ENCODE measurements around the gene GPAT2.
"Not testable (repeated sequence)": the region's sequence is repeated elsewhere in the genome, so short reads cannot be mapped to it uniquely, and the experiment has no call there.

GPAT2 gene

DNA sequence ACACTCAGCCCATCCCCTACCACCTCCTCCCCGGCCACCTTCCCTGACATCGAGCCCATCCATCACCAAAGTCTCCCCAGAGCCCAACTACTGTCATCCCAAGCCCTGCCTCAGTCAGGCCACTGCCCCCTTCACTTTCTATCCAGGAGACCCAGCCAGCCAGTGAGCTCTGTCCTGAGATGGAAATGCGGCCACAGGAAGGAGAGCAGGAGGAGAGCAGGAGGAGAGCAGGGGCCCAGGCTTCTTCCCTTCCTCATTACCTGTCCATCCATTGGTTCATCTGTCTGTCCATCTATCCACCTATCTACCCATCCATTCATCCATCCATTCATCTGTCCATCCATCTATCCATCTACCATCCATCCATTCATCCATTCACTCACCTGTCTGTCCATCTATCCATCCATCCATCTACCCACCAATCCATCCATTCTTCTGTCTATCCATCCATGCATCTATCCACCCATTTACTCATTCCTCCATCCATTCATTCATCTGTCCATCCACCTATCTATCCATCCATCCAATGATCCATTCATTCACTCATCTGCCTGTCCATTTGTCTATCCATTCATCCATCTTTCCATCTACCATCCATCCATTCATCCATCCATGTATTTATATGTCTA lies 29.4 kb upstream of the GPAT2 start:
- DNase-seq, result not testable (repeated sequence)

DNA sequence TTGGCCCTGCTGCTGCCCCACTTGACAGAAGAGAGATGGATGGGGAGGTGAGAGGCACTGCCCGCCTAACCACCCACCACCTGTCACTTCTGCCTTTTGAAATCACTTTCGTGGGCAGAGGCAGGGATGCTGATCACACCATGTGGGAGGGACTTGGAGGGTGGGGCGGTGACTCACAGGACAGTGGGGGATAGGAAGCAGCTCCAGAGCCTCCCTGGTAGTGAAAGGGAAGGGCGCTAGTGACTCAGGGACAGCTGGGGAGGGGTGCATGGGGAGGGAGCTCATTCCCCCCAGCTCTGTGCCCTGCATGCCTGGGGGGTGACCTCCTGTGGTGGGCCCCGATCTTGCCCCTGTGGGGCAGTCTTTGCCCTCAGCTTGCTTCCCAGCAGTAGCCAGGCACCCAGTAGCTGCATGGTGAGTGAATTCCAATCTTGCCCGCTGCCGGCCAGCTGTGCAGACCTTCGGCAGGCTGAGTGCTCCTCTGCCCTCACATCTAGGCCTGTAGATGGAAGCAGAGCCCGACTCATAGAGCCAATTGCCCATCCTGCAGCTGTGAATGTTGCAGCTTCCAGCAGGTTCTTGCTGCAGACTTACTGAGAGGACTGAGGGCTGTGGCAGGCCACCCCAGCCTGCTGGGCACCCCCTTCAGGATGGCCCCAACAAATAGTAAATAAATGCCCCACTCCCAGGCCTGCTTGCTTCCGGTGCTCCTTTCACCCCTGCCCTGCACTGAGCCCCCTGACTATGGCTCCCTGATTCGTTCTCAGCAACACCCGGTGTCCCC lies 28.6 kb upstream of the GPAT2 start:
- not testable (repeated sequence) for DNase-seq

- not testable (repeated sequence) for DNase-seq
Observed at GRCh38 chr2:96062483-96062882, 27.8 kb upstream of the GPAT2 start.

DNA sequence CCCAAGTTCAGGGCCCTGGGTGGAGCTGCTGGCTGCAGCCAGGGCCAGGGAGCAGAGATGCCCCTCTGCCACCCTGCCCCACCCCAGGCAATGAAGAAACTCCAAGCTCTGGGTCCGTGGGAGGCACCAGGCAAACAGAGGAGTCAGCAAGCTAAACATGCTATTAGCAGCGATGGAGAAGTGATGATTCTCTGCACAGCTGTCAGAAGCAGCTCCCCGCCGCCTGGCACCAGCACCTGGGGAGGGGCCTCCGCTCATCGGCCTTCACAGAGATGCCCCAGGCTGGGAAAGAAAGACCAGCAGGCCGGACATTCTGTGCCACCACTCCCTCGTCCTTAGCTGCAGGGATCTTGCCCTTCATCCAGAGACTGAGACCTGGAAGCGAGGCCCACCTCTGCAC lies 27.2 kb upstream of the GPAT2 start:
- not testable (repeated sequence) for DNase-seq

GRCh38 chr2:96061197-96061817 lies 26.6 kb upstream of the GPAT2 start:
- not testable (repeated sequence) for DNase-seq

- DNase-seq, result not testable (repeated sequence)
Observed at GRCh38 chr2:96060325-96060724, 25.6 kb upstream of the GPAT2 start.

- not testable (repeated sequence) for DNase-seq
Observed at GRCh38 chr2:96059443-96059842, 24.7 kb upstream of the GPAT2 start.

GRCh38 chr2:96055830-96056229 lies 21.1 kb upstream of the GPAT2 start:
- DNase-seq, result not testable (repeated sequence)

DNA sequence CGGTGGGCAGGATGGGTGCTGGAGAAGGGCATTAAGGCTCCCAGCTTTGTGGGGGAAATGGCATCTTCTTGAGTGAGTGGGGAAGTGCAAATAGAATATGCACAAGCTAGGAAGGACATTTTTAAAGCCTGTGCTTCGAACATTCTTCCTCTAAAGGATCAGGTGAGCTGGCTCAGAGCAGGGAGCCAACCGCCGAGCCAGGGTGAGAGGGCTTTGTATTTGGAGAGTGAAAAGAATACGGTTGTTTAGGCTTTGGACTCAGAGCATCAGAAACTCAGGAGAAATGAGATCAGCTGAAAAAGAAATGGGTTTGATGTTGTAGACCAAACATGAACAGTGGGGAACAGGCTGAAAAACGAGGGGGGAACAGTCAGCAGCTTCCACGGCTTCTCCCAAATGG lies 19.8 kb upstream of the GPAT2 start:
- DNase-seq, result not testable (repeated sequence)

DNA sequence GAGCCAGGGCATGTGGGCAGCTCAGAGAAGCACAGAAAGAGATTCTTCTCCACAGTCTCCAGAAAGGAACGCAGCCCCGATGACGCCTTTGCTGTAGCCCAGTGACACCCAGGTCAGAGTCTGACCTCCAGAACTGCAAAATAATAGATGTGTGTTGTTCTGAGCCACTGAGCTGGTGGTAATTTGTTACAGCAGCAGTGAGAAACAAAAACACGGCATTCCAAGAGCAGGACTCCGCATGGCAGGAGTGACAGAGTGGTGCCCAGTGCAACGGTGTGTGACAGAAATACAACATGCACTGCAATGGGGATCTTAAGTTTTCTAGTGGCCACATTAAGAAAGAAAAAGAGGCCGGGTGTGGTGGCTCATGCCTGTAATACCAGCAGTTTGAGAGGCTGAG lies 18.7 kb upstream of the GPAT2 start:
- not testable (repeated sequence) for DNase-seq

DNA sequence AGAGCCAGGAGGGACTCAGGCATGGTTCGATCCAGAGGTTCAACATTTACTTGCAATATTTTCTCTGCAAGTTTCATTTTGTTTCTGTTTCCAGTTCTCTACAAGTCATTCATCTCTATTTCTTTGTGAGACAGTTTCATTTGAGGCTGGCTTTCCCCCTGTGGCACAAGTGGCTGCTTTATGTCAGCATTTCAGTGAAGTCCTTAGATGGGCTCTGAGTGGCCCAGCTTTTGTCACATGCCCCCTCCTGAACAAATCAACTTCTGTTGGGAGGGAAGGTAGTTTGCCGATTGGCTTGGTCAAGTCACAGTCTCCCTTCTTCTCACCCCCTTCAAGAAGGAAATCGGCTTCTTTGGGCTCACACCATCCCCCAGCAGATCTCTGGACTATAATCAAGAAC lies 17.9 kb upstream of the GPAT2 start:
- not testable (repeated sequence) for DNase-seq

DNA sequence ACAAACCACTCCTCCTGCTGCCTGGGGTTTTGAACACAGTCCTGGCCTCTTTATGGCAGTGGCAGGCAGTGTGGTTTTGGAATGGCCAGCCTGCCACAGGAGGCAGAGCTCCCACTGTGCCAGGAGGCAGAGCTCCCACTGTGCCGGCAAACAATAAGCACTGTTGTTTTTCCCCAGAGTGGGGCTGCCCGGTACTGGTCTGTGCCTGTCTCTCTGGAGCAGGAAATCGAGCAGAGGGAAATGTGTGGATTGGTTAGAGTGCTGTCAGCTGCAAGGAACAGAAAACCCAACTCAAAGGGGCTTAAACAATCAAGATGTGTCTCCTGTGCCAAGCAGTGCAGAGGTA lies 15.2 kb upstream of the GPAT2 start:
- not testable (repeated sequence) for DNase-seq

DNA sequence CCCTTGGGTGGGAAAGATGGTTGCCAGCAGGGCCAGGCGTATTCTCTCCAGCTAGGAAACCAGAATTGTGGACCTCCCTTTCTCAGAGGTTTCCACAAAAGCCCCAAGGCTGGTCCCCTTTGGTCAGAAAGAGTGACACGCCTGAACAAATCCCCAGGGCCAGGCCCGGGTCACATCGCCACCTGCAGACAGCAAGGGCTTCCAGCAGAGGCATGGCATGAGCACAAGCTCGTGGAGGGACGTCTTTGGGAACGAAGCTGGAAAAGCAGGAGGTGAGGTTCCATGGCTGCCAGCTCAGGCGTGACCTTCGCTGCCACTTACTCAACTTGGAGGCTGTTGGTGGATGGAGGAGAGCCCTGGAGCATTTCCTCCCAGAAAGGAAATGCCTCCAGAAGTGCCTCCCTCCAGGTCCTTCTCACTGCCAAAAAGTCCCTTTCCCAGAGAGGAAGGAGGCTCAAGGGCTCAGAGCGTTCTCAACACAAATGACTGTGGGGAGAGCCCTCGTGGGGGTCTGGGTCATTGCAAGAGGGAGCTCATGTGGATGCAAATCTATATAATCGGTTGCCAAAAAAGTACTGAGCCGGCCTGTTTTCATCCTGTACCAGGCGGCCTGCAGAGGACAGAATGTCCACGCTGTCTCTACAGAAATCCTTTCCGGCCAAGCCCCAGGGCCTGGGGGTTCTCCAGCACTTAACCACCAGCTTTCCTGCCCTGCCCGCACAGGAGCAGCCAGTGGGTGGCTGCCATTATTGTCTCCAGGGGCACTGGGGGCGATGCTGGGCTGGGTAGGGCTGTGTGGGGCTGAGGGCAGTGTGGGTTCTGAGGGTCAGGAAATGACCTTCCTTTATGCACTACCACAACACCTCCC lies 14.6 kb upstream of the GPAT2 start:
- DNase-seq, result not testable (repeated sequence)

- DNase-seq, result not testable (repeated sequence)
Observed at GRCh38 chr2:96035554-96035953, 838 bp upstream of the GPAT2 start.

DNA sequence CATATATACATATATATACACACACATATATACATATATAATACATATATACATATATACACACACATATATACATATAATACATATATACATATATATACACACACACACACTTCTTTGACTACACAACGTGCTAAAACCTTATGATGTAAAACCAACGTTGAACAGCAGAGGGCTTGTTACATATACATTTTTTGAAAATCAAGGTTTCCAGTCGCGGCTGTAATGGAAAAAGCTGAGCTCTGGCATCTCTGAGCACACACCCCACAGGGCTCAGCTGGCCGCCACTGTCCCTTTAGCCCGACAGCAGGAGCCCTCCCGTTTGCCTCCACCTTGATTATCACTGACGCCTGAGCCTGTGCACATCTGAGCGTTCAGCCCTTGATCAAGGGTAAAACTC lies 719 bp downstream of the GPAT2 start:
- not testable (repeated sequence) for DNase-seq

GRCh38 chr2:96027725-96028325 lies 6.9 kb downstream of the GPAT2 start:
- not testable (repeated sequence) for DNase-seq

DNA sequence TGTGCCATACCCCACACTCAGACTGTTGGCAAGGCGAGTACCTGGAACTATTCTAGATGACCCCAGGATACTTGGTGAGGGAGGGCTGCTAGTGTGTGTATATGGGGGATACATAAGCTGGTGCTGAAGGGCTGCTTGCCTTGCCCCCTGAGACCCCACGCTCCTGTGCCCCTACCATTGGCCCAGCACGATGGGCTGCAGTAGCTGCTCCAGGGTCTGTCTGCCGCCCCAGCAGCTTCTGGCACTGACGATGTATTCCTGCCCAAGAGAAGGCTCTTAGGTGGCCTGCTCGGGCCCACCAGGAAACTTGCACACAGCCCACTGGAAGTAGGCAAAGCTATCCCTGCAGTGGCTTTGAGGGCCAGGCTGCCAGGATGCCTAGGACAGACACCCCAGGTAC lies 9.0 kb downstream of the GPAT2 start:
- not testable (repeated sequence) for DNase-seq

- no peak for DNase-seq
Observed at GRCh38 chr2:96025194-96025492, 9.6 kb downstream of the GPAT2 start.

DNA sequence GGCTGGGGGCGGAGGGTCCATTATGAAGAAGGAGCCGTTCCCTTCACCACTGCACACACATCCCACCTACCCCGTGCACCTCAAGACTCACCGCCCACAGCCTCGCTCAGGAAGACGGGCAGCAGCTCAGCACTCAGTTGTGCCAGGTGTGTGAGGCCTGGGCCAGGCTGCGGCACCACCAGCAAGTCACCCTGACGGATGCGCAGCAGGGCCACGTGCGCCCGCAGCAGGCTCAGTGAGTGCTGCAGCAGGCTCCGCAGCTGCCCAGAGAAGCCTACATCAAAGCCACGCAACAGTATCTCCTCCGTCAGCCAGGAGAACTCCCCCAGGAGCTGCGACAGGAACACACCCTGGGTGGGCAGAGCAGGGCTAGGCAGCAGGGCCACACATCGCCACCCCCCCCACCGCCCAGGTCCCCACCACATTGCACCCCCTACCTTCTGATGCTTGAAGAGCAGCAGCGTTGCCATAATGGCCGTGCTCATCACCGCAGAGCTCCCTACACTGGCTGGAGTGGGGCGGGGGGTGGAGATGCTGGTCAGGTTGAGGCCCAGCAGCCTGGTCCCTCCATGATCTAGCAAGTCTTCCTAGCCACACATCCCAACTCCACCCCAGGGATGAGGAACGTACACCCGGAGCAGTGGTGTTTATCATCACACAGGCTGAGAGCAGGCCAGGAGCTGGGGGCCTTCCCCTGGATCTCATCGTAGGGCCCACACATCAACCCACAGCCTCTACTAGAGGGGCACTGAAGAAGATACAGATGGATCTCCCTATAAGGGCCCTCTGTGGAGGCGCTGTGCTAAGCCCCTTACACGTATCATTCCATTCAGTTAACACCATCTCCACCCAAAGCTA lies 10.2 kb downstream of the GPAT2 start:
- no peak for DNase-seq

- not testable (repeated sequence) for DNase-seq
Observed at GRCh38 chr2:96023701-96024100, 11.0 kb downstream of the GPAT2 start.

GRCh38 chr2:96022701-96023447 lies 11.8 kb downstream of the GPAT2 start:
- not testable (repeated sequence) for DNase-seq

Data from kidney glomerular epithelial cell (primary cell).